Naive thymus-derived CD4-positive, alpha-beta T cell (primary cell): Measurements from ENCODE around the gene FAM174C. TPM values are rescaled to one million over a fixed set of nuclear protein-coding genes. Genes with fewer than 3 reads are reported as not detected.
A peak's percentile ranks its signal among the peaks of the same experiment; 100 is the strongest.
"Not testable (repeated sequence)": the region's sequence is repeated elsewhere in the genome, so short reads cannot be mapped to it uniquely, and the experiment has no call there.

Source experiments
- ATAC-seq: fragments of 150-1000 bp; cut with Tn5 transposase; 2 replicates; pipeline ENCODE4 v1.10.0; 2021; ENCODE audit warnings: mild to moderate bottlenecking, moderate library complexity
- CTCF ChIA-PET: fragments of 350-600 bp; sonication (Branson Sonifier 250); formaldehyde crosslinking; loops from one replicate; lab custom pipeline; 2021; ENCODE audit warnings: antibody characterized with exemption; lab: Charles Lee
- POLR2A ChIA-PET: fragments of 350-600 bp; sonication (Branson Sonifier 250); formaldehyde crosslinking; loops from one replicate; lab custom pipeline; 2021; ENCODE audit warnings: antibody characterized with exemption, inconsistent platforms; lab: Charles Lee
- DNase-seq, 9 donors: peaks; one replicate each; pipeline versions ENCODE4 v3.0.0 to v3.0.0-alpha.2; 2020 to 2022; ENCODE audit warnings: mixed read lengths in 1 of 9
- H3K27ac ChIP-seq: one replicate; pipeline ENCODE4 v1.7.0; 2013; ENCODE audit warnings: mild to moderate bottlenecking, low read depth, low read length, moderate library complexity
- H3K27me3 ChIP-seq, 2 donors: one replicate each; pipeline ENCODE4 v1.7.0; 2013; ENCODE audit warnings: low read length in 2 of 2, mild to moderate bottlenecking in 2 of 2, moderate library complexity in 2 of 2; ENCODE audit not compliant: control insufficient read depth in 2 of 2, insufficient read depth in 2 of 2
- H3K36me3 ChIP-seq, 3 experiments: 1 replicate in 2 of 3; 2 replicates in 1 of 3; pipeline ENCODE4 v1.7.0; 2013; ENCODE audit warnings: low read length in 3 of 3, mild to moderate bottlenecking in 3 of 3, moderate library complexity in 1 of 3; ENCODE audit not compliant: insufficient read depth in 3 of 3, control insufficient read depth in 2 of 3
- H3K4me1 ChIP-seq, 2 donors: one replicate each; pipeline ENCODE4 v1.7.0; 2013; ENCODE audit warnings: low read length in 2 of 2, mild to moderate bottlenecking in 2 of 2, moderate library complexity in 1 of 2; ENCODE audit not compliant: control insufficient read depth in 2 of 2, insufficient read depth in 2 of 2
- H3K4me3 ChIP-seq: 2 replicates; pipeline ENCODE4 v1.7.0; 2013; ENCODE audit warnings: mild to moderate bottlenecking, low read length
- H3K9me3 ChIP-seq, 3 experiments: 1 replicate in 2 of 3; 2 replicates in 1 of 3; pipeline ENCODE4 v1.7.0; 2013; ENCODE audit warnings: low read length in 3 of 3; ENCODE audit not compliant: control insufficient read depth in 2 of 3
- H3K27ac Mint-ChIP-seq, 9 donors: one replicate each; pipeline ENCODE4 v1.8.0; 2020 to 2022; ENCODE audit warnings: mixed read lengths in 9 of 9, mild to moderate bottlenecking in 8 of 9, moderate library complexity in 5 of 9, inconsistent platforms in 2 of 9
- H3K27me3 Mint-ChIP-seq, 5 donors: one replicate each; pipeline ENCODE4 v1.8.0; 2021 to 2022; ENCODE audit warnings: mixed read lengths in 5 of 5, mild to moderate bottlenecking in 1 of 5
- H3K36me3 Mint-ChIP-seq, 5 donors: one replicate each; pipeline ENCODE4 v1.8.0; 2020 to 2022; ENCODE audit warnings: mixed read lengths in 5 of 5, mild to moderate bottlenecking in 3 of 5, inconsistent platforms in 1 of 5
- H3K4me1 Mint-ChIP-seq, 7 donors: one replicate each; pipeline ENCODE4 v1.8.0; 2020 to 2022; ENCODE audit warnings: mixed read lengths in 7 of 7, mild to moderate bottlenecking in 3 of 7, inconsistent platforms in 1 of 7
- H3K4me3 Mint-ChIP-seq, 10 donors: one replicate each; pipeline ENCODE4 v1.8.0; 2020 to 2022; ENCODE audit warnings: mild to moderate bottlenecking in 10 of 10, mixed read lengths in 10 of 10, moderate library complexity in 6 of 10, inconsistent platforms in 2 of 10
- H3K9me3 Mint-ChIP-seq, 11 donors: one replicate each; pipeline ENCODE4 v1.8.0; 2020 to 2022; ENCODE audit warnings: mixed read lengths in 11 of 11, mild to moderate bottlenecking in 4 of 11, inconsistent platforms in 1 of 11, moderate library complexity in 1 of 11
- intact Hi-C, 2 donors: fragments of 100-400 bp; cut with micrococcal nuclease; formaldehyde crosslinking; loops; one replicate each; pipeline ENCODE4 v1.15.1; 2023
- polyA plus RNA-seq, 2 donors: library from polyadenylated mRNA; unstranded; fragments of 300-500 nt; fragmentation: Illumina TruSeq; gene quantifications; one replicate each; pipeline ENCODE4 v1.2.3, GENCODE V29; 2021
- total RNA-seq, 6 experiments: library from RNA in 5 of 6; stranded (reverse) in 5 of 6; gene quantifications; 1 replicate in 5 of 6; 2 replicates in 1 of 6; pipeline ENCODE4 v1.2.3 and lab custom pipeline; 2021 to 2026

The FAM174C gene
- total and polyA plus RNA-seq, 7 experiments from 2014 or later = 31.7 to 78.8 (median 50.0) TPM

GRCh38 chr19:1315470-1316166 is 40.3 kb downstream of the FAM174C start:
- Mint-ChIP-seq H3K9me3 (no peaks in the 10 kb centered on the region), H3K27me3 (peaks cover 11 to 26% (median 13%) of the 10 kb centered on the region in 5 donors), H3K36me3 (no peaks in the 10 kb centered on the region), H3K27ac (no peak overlapping the region), H3K4me1 (peaks cover 0 to 5% (median 0%) of the 10 kb centered on the region in 7 donors), H3K4me3 (peak overlapping the region in 1 of 10 donors; percentile 11)
- CTCF ChIA-PET = interaction anchor here (0.9 kb wide), 1 partner anchor 56 kb away, joined by 4 read pairs; no protein-coding TSS in a partner anchor
- Histone ChIP-seq H3K4me1 (peaks cover 0 to 3% of the 10 kb centered on the region in 2 donors), H3K4me3 (no peak overlapping the region), H3K36me3 (no peaks in the 10 kb centered on the region), H3K27me3 (peaks cover 0 to 10% of the 10 kb centered on the region in 2 donors), H3K27ac (no peak overlapping the region), H3K9me3 (no peaks in the 10 kb centered on the region)
- intact Hi-C loops = loop anchor here in 1 of 2 donors (1.0 to 5.0 kb wide), 2 partner anchors 47 to 57 kb away; no protein-coding TSS in a partner anchor
- DNase-seq = peak in 5 of 9 donors; percentile 16 to 57 (median 23)
- peak; percentile 61 for ATAC-seq
- POLR2A ChIA-PET = no interaction called here

GRCh38 chr19:1316466-1316865 is 41.1 kb downstream of the FAM174C start:
- Mint-ChIP-seq H3K4me1 (peaks cover 0 to 5% (median 0%) of the 10 kb centered on the region in 7 donors), H3K27ac (no peak overlapping the region), H3K27me3 (peaks cover 11 to 29% (median 13%) of the 10 kb centered on the region in 5 donors), H3K36me3 (no peaks in the 10 kb centered on the region), H3K4me3 (peak overlapping the region in 2 of 10 donors; percentile 11 to 23), H3K9me3 (no peaks in the 10 kb centered on the region)
- POLR2A ChIA-PET = no interaction called here
- peaks cover 0 to 3% of the 10 kb centered on the region in 2 donors for H3K4me1 ChIP-seq
- DNase-seq = no peak
- H3K9me3 ChIP-seq = no peaks in the 10 kb centered on the region
- CTCF ChIA-PET = no interaction called here
- H3K4me3 ChIP-seq = no peak overlapping the region
- H3K27ac ChIP-seq = no peak overlapping the region
- peaks cover 0 to 10% of the 10 kb centered on the region in 2 donors for H3K27me3 ChIP-seq
- no peak for ATAC-seq
- H3K36me3 ChIP-seq = no peaks in the 10 kb centered on the region
- intact Hi-C loops = loop anchor here in 1 of 2 donors (5.0 kb wide), 1 partner anchor 46 kb away; no protein-coding TSS in a partner anchor

- no peak for DNase-seq
- no peak for ATAC-seq
- Histone ChIP-seq H3K27me3 (peaks cover 0 to 10% of the 10 kb centered on the region in 2 donors), H3K4me3 (no peak overlapping the region), H3K4me1 (peaks cover 0 to 3% of the 10 kb centered on the region in 2 donors), H3K36me3 (no peaks in the 10 kb centered on the region), H3K9me3 (no peaks in the 10 kb centered on the region), H3K27ac (no peak overlapping the region)
- intact Hi-C loops = loop anchor here in 1 of 2 donors (5.0 kb wide), 1 partner anchor 45 kb away; no protein-coding TSS in a partner anchor
- peaks cover 0 to 6% (median under 1%) of the 10 kb centered on the region in 7 donors for H3K4me1 Mint-ChIP-seq
- H3K27ac Mint-ChIP-seq = no peak overlapping the region
- ChIA-PET POLR2A (no interaction called here), CTCF (no interaction called here)
- peaks cover 0 to under 1% (median 0%) of the 10 kb centered on the region in 5 donors for H3K36me3 Mint-ChIP-seq
- peaks cover 14 to 30% (median 15%) of the 10 kb centered on the region in 5 donors for H3K27me3 Mint-ChIP-seq
- H3K9me3 Mint-ChIP-seq = no peaks in the 10 kb centered on the region
- peak overlapping the region in 1 of 10 donors; percentile 32 for H3K4me3 Mint-ChIP-seq
Observed at GRCh38 chr19:1317274-1318003, 42.1 kb downstream of the FAM174C start.

- H3K4me1 Mint-ChIP-seq = peaks cover 0 to 11% (median 6%) of the 10 kb centered on the region in 7 donors
- Histone ChIP-seq H3K27ac (no peak overlapping the region), H3K9me3 (no peaks in the 10 kb centered on the region), H3K4me1 (peaks cover 0 to 3% of the 10 kb centered on the region in 2 donors), H3K36me3 (no peaks in the 10 kb centered on the region), H3K4me3 (no peak overlapping the region), H3K27me3 (peaks cover 4 to 10% of the 10 kb centered on the region in 2 donors)
- H3K27me3 Mint-ChIP-seq = peaks cover 22 to 35% (median 24%) of the 10 kb centered on the region in 5 donors
- peak overlapping the region in 1 of 10 donors; percentile 16 for H3K4me3 Mint-ChIP-seq
- POLR2A ChIA-PET = no interaction called here
- peaks cover 0 to 6% (median 0%) of the 10 kb centered on the region in 5 donors for H3K36me3 Mint-ChIP-seq
- no peak overlapping the region for H3K27ac Mint-ChIP-seq
- CTCF ChIA-PET = no interaction called here
- no peak for DNase-seq
- intact Hi-C loops = loop anchor here in 1 of 2 donors (5.0 kb wide), 1 partner anchor 43 kb away; no protein-coding TSS in a partner anchor
- no peak for ATAC-seq
- H3K9me3 Mint-ChIP-seq = peaks cover 0 to 5% (median 0%) of the 10 kb centered on the region in 11 donors
Observed at GRCh38 chr19:1318678-1319471, 43.5 kb downstream of the FAM174C start.

- H3K36me3 ChIP-seq, intact Hi-C loops, H3K27ac Mint-ChIP-seq, ATAC-seq, H3K27me3 ChIP-seq, H3K9me3 ChIP-seq, DNase-seq, H3K27ac ChIP-seq, H3K9me3 Mint-ChIP-seq, POLR2A ChIA-PET, H3K4me3 ChIP-seq, H3K4me1 ChIP-seq, H3K4me3 Mint-ChIP-seq: not testable (repeated sequence)
- H3K4me1 Mint-ChIP-seq = peaks cover 0 to 14% (median 7%) of the 10 kb centered on the region in 7 donors
- peaks cover 0 to 11% (median 0%) of the 10 kb centered on the region in 5 donors for H3K36me3 Mint-ChIP-seq
- H3K27me3 Mint-ChIP-seq = peaks cover 29 to 42% (median 34%) of the 10 kb centered on the region in 5 donors
- CTCF ChIA-PET = interaction anchor here (0.7 kb wide), 1 partner anchor 21 kb away, joined by 4 read pairs; no protein-coding TSS in a partner anchor
Observed at GRCh38 chr19:1320282-1320650, 44.9 kb downstream of the FAM174C start.

- ATAC-seq = no peak
- Mint-ChIP-seq H3K4me3 (no peak overlapping the region), H3K4me1 (peaks cover 0 to 14% (median 7%) of the 10 kb centered on the region in 7 donors), H3K9me3 (peaks cover 0 to 5% (median 0%) of the 10 kb centered on the region in 11 donors), H3K27me3 (peaks cover 29 to 42% (median 37%) of the 10 kb centered on the region in 5 donors), H3K36me3 (peaks cover 0 to 11% (median 0%) of the 10 kb centered on the region in 5 donors), H3K27ac (no peak overlapping the region)
- Histone ChIP-seq H3K36me3 (no peaks in the 10 kb centered on the region), H3K4me3 (no peak overlapping the region), H3K27me3 (peaks cover 5 to 7% of the 10 kb centered on the region in 2 donors), H3K27ac (no peak overlapping the region), H3K4me1 (peaks cover 0 to 6% of the 10 kb centered on the region in 2 donors), H3K9me3 (no peaks in the 10 kb centered on the region)
- intact Hi-C loops = no loop called here
- ChIA-PET CTCF (no interaction called here), POLR2A (no interaction called here)
- no peak for DNase-seq
Observed at GRCh38 chr19:1321539-1321938, 46.2 kb downstream of the FAM174C start.
